Measurements from ENCODE around the gene ZFYVE16.
"Not testable (repeated sequence)": the region's sequence is repeated elsewhere in the genome, so short reads cannot be mapped to it uniquely, and the experiment has no call there.

Gene ZFYVE16

GRCh38 chr5:80409367-80409966, 1.6 kb downstream of the ZFYVE16 start:
- no peak for DNase-seq (ENCODE audit: low read depth in 2 of 2)

GRCh38 chr5:80411589-80412219, 3.8 kb downstream of the ZFYVE16 start:
- no peak for DNase-seq (ENCODE audit: low read depth in 2 of 2)

- no peak for DNase-seq (ENCODE audit: low read depth in 2 of 2)
Observed at GRCh38 chr5:80414113-80414512, 6.2 kb downstream of the ZFYVE16 start.

DNA sequence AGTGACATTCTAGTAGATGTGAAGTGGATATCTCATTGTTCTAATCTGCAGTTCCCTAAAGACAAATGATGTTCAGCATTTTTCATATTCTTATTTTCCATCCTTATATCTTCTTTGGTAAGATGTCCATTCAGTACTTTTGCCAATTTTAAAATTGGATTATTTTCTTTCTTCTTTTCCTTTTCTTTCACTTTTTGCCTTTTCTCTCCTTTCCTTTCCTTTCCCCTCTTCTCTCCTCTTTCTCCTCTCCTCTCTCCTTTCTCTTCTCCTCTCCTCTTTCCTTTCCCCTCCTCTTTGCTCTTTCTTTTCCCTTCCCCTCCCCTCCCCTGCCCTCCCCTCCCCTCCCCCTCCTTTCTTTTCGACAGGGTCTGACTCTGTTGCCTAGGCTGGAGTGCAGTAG, 10.1 kb downstream of the ZFYVE16 start:
- DNase-seq (ENCODE audit: low read depth in 2 of 2), result no peak

DNA sequence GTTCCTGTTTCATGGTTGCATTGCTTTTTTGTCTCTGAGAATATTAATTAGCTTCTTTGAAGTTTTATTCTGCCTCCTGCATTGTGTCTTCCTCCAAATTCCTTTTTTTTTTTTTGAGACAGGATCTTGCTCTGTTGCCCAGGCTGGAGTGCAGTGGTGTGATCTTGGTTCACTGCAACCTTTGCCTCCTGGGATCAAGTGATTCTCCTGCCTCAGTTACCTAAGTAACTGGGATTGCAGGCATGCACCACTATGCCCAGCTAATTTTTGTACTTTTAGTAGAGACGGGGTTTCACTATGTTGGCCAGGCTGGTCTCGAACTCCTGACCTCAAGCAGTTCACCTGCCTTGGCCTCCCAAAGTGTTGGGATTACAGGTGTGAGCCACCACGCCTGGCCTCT, 16.5 kb downstream of the ZFYVE16 start:
- DNase-seq (ENCODE audit: low read depth in 2 of 2), result not testable (repeated sequence)

DNA sequence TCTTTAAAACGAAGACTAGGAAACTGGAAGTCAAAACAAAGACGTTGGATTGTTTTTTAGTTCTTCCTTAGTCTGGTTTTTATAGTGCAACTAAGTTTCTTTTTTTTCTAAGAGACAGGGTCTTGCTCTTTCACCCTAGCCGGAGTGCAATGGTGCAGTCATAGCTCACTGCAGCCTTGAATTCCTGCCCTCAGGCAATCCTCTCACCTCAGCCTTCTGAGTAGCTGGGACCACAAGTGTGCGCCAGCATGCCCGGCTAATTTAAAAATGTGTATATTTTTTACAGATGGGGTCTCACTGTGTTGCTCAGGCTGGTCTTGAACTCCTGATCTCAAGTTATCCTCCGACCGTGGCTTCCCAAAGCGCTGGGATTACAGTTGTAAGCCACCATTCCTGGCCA, 27.6 kb downstream of the ZFYVE16 start:
- DNase-seq (ENCODE audit: low read depth in 2 of 2), result no peak

DNA sequence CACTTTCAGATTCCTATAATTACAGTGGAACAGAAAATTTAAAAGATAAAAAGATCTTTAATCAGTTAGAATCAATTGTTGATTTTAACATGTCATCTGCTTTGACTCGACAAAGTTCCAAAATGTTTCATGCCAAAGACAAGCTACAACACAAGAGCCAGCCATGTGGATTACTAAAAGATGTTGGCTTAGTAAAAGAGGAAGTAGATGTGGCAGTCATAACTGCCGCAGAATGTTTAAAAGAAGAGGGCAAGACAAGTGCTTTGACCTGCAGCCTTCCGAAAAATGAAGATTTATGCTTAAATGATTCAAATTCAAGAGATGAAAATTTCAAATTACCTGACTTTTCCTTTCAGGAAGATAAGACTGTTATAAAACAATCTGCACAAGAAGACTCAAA, 29.5 kb downstream of the ZFYVE16 start:
- no peak for DNase-seq (ENCODE audit: low read depth in 2 of 2)

- DNase-seq (ENCODE audit: low read depth in 2 of 2), result no peak
Observed at GRCh38 chr5:80438739-80439138, 30.9 kb downstream of the ZFYVE16 start.

GRCh38 chr5:80439213-80439612, 31.3 kb downstream of the ZFYVE16 start:
- DNase-seq (ENCODE audit: low read depth in 2 of 2), result no peak

DNA sequence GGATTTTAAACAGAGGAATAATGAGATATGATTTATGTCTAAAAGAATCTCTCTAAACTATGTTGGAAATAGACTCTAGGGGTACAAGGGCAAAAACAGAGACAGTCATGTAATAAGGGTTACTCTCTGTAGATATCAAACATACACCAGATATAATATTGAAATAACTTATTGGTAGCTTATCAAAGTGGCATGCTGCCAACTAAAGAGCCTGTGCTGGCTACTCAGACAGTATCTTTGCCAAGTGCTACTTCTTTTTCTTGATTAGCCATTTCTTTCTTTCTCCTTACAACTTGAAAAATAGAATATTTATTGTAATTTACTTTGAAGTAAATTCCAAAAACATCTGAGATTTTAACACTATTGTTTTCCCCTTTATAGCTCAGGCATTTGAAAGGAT, 34.9 kb downstream of the ZFYVE16 start:
- no peak for DNase-seq (ENCODE audit: low read depth in 2 of 2)

DNA sequence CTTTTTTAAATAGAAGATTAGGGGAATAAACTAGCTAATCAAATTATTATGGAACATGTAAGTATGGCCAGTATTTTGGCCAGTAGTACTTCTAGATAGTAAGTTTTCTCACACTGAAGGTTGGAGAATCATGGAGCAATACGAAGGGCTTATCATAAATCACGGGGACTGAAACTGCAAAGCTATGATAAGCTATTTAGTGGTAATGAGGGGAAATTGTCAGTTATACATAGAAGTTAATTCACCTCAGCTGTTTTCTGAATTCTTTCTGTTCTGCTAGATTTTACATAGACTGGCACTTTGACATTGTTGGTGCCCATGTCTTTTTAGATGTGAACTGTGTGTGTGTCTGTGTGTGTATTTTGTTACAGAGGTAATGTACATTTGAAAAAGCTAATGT, 45.5 kb downstream of the ZFYVE16 start:
- DNase-seq (ENCODE audit: low read depth in 2 of 2), result no peak

DNA sequence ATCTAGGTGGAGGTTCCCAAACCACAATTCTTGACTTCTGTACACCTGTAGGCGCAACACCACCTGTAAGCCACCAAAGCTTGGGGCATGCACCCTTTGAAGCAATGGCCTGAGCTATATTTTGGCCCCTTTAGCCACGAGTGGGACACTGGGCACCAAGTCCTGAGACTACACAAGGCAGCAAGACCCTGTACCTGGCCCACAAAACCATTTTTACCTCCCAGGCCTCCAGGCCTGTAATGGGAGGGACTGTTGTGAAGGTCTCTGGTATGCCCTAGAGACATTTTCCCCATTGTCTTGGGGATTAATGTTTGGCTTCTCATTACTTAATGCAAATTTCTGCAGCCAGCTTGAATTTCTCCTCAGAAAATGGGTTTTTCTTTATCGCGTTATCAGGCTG, 55.4 kb downstream of the ZFYVE16 start:
- no peak for DNase-seq (ENCODE audit: low read depth in 2 of 2)

DNA sequence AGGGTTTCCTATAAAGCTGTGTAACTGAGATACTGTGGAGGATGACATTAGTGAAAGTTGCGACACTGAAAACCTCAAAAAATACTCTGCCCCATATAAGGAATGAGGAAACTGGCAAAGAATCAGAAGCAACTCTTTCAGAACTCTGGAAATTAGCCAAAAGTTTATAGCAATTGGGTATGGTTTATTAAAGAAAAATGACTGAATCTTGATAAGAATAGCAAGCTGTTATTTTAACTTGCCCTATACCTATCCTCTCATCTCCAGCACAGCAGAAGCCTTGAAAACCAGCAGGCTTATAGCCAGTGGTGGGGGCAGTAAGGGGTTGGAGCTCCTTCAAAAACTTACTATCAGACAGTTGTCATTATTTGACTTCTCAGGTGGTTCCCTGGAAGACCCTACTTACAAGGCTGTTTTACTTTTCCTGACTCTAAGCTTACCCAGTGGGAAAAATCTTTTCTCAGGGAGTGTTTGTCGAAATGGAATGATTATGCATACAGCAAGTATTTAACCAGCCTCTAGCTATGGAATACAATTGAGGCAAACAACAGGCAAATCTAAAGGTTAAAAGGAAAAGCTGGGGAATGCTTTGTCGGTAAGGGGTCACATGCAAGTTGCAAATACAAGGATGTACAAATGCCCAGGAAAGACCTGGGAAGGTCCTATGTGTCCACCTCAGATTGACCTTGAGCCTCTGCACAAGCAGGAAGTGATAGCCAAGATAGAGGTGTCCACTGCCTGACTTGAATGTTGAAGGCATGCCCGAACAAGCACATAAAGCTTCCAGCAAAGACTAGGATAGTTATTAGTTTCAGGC, 59.0 kb downstream of the ZFYVE16 start:
- no peak for DNase-seq (ENCODE audit: low read depth in 2 of 2)

DNA sequence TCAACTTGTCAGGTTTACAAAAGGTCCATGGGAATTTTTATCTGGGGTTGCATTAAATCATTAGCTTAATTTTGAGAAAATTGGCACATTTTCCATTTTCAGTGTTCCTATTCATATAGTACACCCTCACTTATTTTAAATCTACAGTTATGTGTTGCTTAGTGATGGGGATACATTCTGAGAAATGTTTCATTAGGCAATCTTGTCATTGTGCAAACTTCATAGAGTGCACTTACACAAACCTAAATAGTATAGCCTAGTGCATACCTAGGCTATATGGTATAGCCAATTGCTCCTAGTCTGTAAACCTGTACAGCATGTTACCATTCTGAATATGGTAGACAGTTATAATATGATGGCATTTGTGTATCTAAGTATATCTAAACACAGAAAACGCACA, 60.3 kb downstream of the ZFYVE16 start:
- no peak for DNase-seq (ENCODE audit: low read depth in 2 of 2)

- DNase-seq (ENCODE audit: low read depth in 2 of 2), result not testable (repeated sequence)
Observed at GRCh38 chr5:80470631-80471030, 62.8 kb downstream of the ZFYVE16 start.

DNA sequence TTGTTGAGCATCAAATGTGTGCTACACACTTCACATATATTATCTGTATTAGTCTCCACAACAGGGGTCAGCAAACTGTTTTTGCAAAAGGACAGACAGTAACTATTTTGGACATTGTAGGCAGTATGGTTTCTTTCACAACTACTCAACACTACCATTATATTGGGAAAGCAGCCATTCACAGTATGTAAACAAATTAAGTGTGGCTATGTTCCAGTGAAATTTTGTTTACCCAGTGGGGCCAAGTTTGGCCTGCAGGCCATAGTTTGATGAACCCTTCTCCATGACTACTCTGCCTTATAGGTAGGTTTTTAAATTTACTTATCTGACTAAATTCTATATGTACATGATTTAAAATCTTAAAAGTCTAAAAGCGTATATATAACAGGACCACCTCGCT, 67.1 kb downstream of the ZFYVE16 start:
- no peak for DNase-seq (ENCODE audit: low read depth in 2 of 2)

GRCh38 chr5:80479713-80480112, 71.8 kb downstream of the ZFYVE16 start:
- no peak for DNase-seq (ENCODE audit: low read depth in 2 of 2)

DNA sequence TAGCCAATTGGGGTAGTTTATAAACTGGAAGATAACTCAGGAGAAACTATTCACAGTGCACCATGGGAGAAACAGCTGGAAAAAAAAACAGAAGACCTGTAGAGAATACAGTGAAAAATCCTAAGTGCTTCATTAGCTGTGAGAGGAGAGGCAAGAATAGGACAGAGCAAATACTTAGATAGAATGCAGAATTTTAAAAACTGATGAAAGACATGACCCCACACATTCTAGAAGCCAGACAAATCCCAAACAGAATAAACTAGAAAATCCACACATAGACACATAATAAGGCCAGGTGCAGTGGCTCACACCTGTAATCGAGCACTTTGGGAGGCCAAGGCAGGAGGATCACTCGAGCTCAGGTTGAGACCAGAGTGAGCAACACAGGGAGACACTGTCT, 72.5 kb downstream of the ZFYVE16 start:
- no peak for DNase-seq (ENCODE audit: low read depth in 2 of 2)

DNA sequence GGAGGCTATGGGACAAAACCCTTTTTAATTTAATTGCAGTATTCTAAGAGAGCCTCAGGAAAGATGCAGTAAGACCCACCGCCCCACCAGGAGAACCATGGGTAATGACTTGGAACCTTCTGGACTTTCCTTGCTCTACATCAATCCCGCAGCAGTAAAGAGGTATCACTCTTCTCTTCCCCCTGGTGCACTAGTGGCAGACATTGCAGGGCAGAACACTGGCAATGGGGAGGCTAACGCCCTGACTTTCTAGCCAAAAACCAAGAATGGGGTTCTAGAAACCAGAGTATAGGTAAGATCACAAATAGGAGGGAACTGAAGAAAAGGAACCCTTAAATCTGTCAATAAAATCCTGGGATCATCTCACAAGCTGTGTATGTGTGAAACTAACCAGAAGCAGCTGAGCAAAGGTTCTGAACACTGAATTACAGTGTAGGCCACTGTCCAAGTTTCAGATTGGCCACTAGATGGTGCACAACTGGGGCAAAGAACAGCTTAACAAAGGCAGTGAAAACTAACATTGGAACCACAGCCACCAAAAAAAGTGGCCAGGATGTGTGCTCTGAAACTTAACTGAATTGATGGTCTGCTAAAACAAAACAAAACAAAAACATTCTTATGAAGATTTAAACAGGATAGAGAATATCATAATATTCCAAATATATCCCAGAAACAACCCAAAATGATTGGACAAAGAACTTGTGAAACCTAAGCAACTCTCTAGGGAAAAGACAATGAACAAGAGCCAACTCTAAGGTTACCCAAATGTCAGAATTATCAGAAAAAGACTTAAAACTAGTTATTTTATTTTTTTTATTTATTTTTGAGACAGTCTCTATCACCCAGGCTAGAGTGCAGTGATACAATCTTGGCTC, 73.4 kb downstream of the ZFYVE16 start:
- DNase-seq (ENCODE audit: low read depth in 2 of 2), result no peak

DNA sequence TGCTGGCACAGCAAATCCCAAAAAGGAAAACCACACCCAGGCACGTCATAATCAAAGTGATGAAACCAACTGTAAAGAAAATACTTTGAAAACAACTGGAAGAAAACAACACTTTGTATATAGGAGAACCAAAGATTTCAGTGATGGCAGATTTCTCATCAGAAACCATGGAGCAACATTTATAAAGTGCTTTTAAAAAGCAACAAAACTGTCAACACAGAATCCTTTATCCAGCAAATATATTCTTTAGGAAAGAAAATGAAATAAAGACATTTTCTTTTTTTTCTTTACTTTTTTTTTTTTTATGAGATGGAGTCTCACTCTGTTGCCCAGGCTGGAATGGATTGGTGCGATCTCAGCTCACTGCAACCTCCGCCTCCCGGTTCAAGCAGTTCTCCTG, 74.7 kb downstream of the ZFYVE16 start:
- no peak for DNase-seq (ENCODE audit: low read depth in 2 of 2)

DNA sequence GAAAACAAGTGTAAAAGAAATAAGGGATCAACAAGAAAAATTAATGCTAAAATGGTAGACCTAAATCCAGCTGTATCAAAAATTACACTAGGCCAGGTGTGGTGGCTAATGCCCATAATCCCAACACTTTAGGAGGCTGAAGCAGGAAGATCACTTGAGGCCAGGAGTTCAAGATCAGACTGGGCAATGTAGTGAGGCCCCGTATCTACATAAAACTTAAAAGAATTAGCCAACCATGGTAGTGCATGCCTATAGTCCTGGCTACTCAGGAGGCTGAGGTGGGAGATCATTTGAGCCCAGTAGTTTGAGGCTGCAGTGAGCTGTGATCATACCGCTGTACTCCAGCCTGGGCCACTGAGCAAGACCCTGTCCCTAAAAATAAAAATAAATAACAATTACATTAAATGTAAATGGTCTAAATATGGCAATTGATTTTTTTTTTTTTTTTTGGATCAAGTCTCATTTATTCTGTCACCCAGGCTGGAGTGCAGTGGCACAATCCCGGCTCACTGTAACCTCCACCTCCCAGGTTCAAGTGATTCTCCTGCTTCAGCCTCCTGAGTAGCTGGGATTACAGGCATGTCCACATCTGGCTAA, 75.9 kb downstream of the ZFYVE16 start:
- no peak for DNase-seq (ENCODE audit: low read depth in 2 of 2)

DNA sequence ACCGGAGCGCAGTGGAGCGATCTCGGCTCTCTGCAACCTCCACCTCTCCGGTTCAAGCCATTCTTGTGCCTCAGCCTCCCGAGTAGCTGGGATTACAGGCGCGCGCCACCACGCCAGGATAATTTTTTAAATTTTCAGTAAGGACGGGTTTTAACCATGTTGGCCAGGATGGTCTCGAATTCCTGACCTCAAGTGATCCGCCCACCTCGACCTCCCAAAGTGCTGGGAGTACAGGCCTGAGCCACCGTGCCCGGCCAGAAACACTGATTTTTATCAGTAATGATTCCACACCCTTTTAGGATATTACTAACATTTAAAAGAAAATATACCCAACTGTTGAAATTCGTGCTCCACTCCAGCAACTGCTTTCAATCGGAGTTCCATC, 79.6 kb downstream of the ZFYVE16 start:
- no peak for DNase-seq (ENCODE audit: low read depth in 2 of 2)
